SK-N-SH (cell line): ENCODE data around the gene TIAM1. TPM values are rescaled to one million over a fixed set of nuclear protein-coding genes. Genes with fewer than 3 reads are reported as not detected.

Experiments used
- CTCF ChIA-PET: fragments of 300-600, 350-600 bp; formaldehyde crosslinking; extraction: SDS; loops from one replicate; lab custom pipeline; 2021; lab: Yijun Ruan, JAX
- POLR2A ChIA-PET: fragments of 350-600 bp; sonication (Branson Sonifier 250); formaldehyde crosslinking; extraction: SDS; loops from one replicate; lab custom pipeline; 2020; ENCODE audit warnings: antibody characterized with exemption, inconsistent platforms; lab: Yijun Ruan, JAX
- DNase-seq: peaks from one replicate; pipeline ENCODE4 v3.0.0; 2012
- H2AFZ ChIP-seq: fragments of 200-600 bp; sonication (generic); 2 replicates; pipeline ENCODE4 v1.8.1; 2016; ENCODE audit warnings: antibody characterized with exemption, mild to moderate bottlenecking, low read depth
- H3F3A ChIP-seq: fragments of 200-600 bp; sonication (generic); replicated peaks from 2 replicates; pipeline ENCODE3; 2016; ENCODE audit warnings: antibody characterized with exemption, mild to moderate bottlenecking; ENCODE audit not compliant: insufficient read depth
- H3K27ac ChIP-seq, 2 experiments: fragments of 200-500 bp in 1 of 2; fragments of 200-600 bp in 1 of 2; sonication (Bioruptor generic) in 1 of 2; sonication (generic), shearing (Covaris generic) in 1 of 2; 2 replicates each; pipeline versions ENCODE4 v1.5.1 to v1.6.1; 2014 to 2016; ENCODE audit warnings: low read depth in 2 of 2, inconsistent platforms in 1 of 2, low read length in 1 of 2, mild to moderate bottlenecking in 1 of 2, mixed read lengths in 1 of 2
- H3K27me3 ChIP-seq: fragments of 200-600 bp; sonication (generic), shearing (Covaris generic); 2 replicates; pipeline ENCODE4 v1.6.1; 2016; ENCODE audit warnings: mixed run types; ENCODE audit not compliant: insufficient read depth
- H3K36me3 ChIP-seq, 2 experiments: fragments of 200-500 bp in 1 of 2; fragments of 200-600 bp in 1 of 2; sonication (Bioruptor generic) in 1 of 2; sonication (generic) in 1 of 2; replicated peaks in 1 of 2; 2 replicates each; pipeline versions ENCODE3 to v1.5.1; 2014 to 2016; ENCODE audit warnings: low read length in 1 of 2, mild to moderate bottlenecking in 1 of 2; ENCODE audit not compliant: insufficient read depth in 2 of 2, control insufficient read depth in 1 of 2
- H3K4me1 ChIP-seq, 2 experiments: fragments of 200-500 bp in 1 of 2; fragments of 200-600 bp in 1 of 2; sonication (Bioruptor generic) in 1 of 2; sonication (generic), shearing (Covaris generic) in 1 of 2; 2 replicates each; pipeline versions ENCODE4 v1.5.1 to v1.6.1; 2014 to 2016; ENCODE audit warnings: low read depth in 1 of 2, low read length in 1 of 2, mixed run types in 1 of 2; ENCODE audit not compliant: insufficient read depth in 2 of 2, control insufficient read depth in 1 of 2
- H3K4me2 ChIP-seq: fragments of 200-600 bp; sonication (generic), shearing (Covaris generic); 2 replicates; pipeline ENCODE4 v1.6.1; 2017; ENCODE audit warnings: mixed run types
- H3K4me3 ChIP-seq, 2 experiments: fragments of 200-500 bp in 1 of 2; fragments of 200-600 bp in 1 of 2; sonication (Bioruptor generic) in 1 of 2; sonication (generic), shearing (Covaris generic) in 1 of 2; 2 replicates each; pipeline versions ENCODE4 v1.5.1 to v1.8.1; 2014 to 2016; ENCODE audit warnings: low read depth in 2 of 2, inconsistent platforms in 1 of 2, low read length in 1 of 2, mild to moderate bottlenecking in 1 of 2, mixed read lengths in 1 of 2, moderate library complexity in 1 of 2
- H3K79me2 ChIP-seq: fragments of 200-600 bp; sonication (generic); 2 replicates; pipeline ENCODE4 v1.8.1; 2017; ENCODE audit warnings: mild to moderate bottlenecking; ENCODE audit not compliant: insufficient read depth
- H3K9ac ChIP-seq: fragments of 200-600 bp; sonication (generic); 2 replicates; pipeline ENCODE4 v1.6.1; 2017; ENCODE audit warnings: mixed run types
- H3K9me2 ChIP-seq: fragments of 200-600 bp; sonication (generic); 2 replicates; pipeline ENCODE4 v1.6.1; 2017; ENCODE audit warnings: mixed run types
- H3K9me3 ChIP-seq: fragments of 200-600 bp; sonication (generic); 2 replicates; pipeline ENCODE4 v1.6.1; 2017; ENCODE audit warnings: mixed run types, mild to moderate bottlenecking, moderate library complexity
- H4K20me1 ChIP-seq: fragments of 200-600 bp; sonication (generic); 2 replicates; pipeline ENCODE4 v1.6.1; 2017; ENCODE audit warnings: mild to moderate bottlenecking, mixed run types; ENCODE audit not compliant: insufficient read depth
- EZH2phosphoT487 ChIP-seq: fragments of 200-600 bp; sonication (generic); IDR thresholded peaks from 2 replicates; pipeline ENCODE4 v1.6.1; 2017; ENCODE audit warnings: low read depth, mixed run types, mild to moderate bottlenecking, antibody characterized with exemption, moderate library complexity, borderline replicate concordance
- FOSL2 ChIP-seq: IDR thresholded peaks from 2 replicates; pipeline ENCODE4 v1.4.0; 2012; ENCODE audit warnings: low read depth, mild to moderate bottlenecking, moderate library complexity, borderline replicate concordance
- FOXJ3 ChIP-seq: sonication (generic); formaldehyde crosslinking; IDR thresholded peaks from 2 replicates; pipeline ENCODE4 v1.5.1; 2020; ENCODE audit warnings: mild to moderate bottlenecking, missing genetic modification reagents
- FOXM1 ChIP-seq: IDR thresholded peaks from 2 replicates; pipeline ENCODE4 v1.4.0; 2012; ENCODE audit warnings: low read depth, mild to moderate bottlenecking
- GABPA ChIP-seq: IDR thresholded peaks from 2 replicates; pipeline ENCODE4 v1.4.0; 2012; ENCODE audit warnings: low read depth, mild to moderate bottlenecking
- GATA2 ChIP-seq: sonication (generic); formaldehyde crosslinking; IDR thresholded peaks from 2 replicates; pipeline ENCODE4 v1.5.0; 2020; ENCODE audit warnings: mild to moderate bottlenecking, missing genetic modification reagents
- MEF2A ChIP-seq: IDR thresholded peaks from 2 replicates; pipeline ENCODE4 v1.4.0; 2012; ENCODE audit warnings: low read depth, borderline replicate concordance
- RCOR1 ChIP-seq: fragments of 150-350 bp; IDR thresholded peaks from 2 replicates; pipeline ENCODE4 v1.6.1; 2017; ENCODE audit warnings: antibody characterized with exemption, low read length
- RXRA ChIP-seq: IDR thresholded peaks from 2 replicates; pipeline ENCODE4 v1.4.0; 2012; ENCODE audit warnings: low read depth, mild to moderate bottlenecking, borderline replicate concordance
- SIN3A ChIP-seq: IDR thresholded peaks from 2 replicates; pipeline ENCODE4 v1.6.1; 2012; ENCODE audit warnings: low read depth, mild to moderate bottlenecking, low read length, moderate library complexity, borderline replicate concordance
- TAF1 ChIP-seq: IDR thresholded peaks from 2 replicates; pipeline ENCODE4 v1.6.1; 2012; ENCODE audit warnings: low read depth, mild to moderate bottlenecking, low read length, moderate library complexity, borderline replicate concordance
- TCF12 ChIP-seq: IDR thresholded peaks from 2 replicates; pipeline ENCODE4 v1.4.0; 2012
- TEAD4 ChIP-seq: IDR thresholded peaks from 2 replicates; pipeline ENCODE4 v1.4.0; 2012; ENCODE audit warnings: mild to moderate bottlenecking, borderline replicate concordance; ENCODE audit not compliant: insufficient read depth
- YY1 ChIP-seq: IDR thresholded peaks from 2 replicates; pipeline ENCODE4 v1.4.0; 2012; ENCODE audit warnings: low read depth, mild to moderate bottlenecking
- WGBS: methylation state at CpG from one replicate; pipeline ENCODE4 v1.1.6; 2017; ENCODE audit warnings: low lambda C conversion rate; 5-methylcytosine and 5-hydroxymethylcytosine counted together
- polyA plus RNA-seq, 3 experiments: library from polyadenylated mRNA; depleted of rRNA; stranded (reverse); fragments of >200 nt; gene quantifications; 2 replicates each; pipeline ENCODE4 v1.2.3, GENCODE V29; 2012
- TF ChIP-seq, protein P1 (sequence below): fragments of 150-350 bp; IDR thresholded peaks from 2 replicates; pipeline ENCODE4 v1.6.1; 2017; ENCODE audit warnings: antibody characterized with exemption, low read length, low read depth, borderline replicate concordance
- TF ChIP-seq, protein P2 (sequence below): IDR thresholded peaks from 2 replicates; pipeline ENCODE4; 2012
- TF ChIP-seq, protein P3 (sequence below): fragments of 150-350 bp; IDR thresholded peaks from 2 replicates; pipeline ENCODE4 v1.6.1; 2016; ENCODE audit warnings: mild to moderate bottlenecking, low read depth, low read length
- TF ChIP-seq, protein P4 (sequence below): fragments of 200-600 bp; sonication (generic); IDR thresholded peaks from 2 replicates; pipeline ENCODE4 v1.6.1; 2017; ENCODE audit warnings: antibody characterized with exemption, mild to moderate bottlenecking, moderate library complexity

Gene TIAM1
- polyA plus RNA-seq, 1 of the 3 experiments (the other 2 are of a cell fraction) = 1.7 TPM

DNA sequence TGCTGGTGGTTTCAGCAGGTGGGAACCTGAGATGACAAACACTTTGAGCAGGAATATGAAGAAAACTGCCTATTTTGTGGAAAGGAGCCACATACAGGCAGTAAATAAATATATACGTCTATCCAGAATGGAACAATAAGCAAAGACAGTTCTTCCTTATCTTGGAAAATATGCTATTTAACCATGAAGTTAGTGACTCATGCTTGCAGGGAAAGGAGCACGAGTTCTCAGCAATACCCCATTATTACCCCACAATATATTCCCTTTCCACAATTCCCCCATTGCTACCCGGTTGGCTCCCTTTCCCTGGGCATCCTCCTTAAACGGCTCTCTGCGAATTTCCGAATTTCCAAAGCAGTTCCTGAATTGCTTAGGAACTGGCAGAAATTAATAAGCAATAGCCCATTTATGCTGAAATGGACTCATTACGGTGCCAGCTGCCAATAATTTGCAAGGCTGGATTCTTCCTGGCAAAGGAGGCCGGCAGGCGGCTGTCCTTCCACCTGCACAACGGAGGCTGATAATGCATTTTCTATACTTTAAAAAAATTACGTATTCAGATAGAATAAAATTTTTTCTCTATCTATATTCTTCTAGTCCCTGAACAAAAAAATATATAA, 65.4 kb downstream of the TIAM1 start (continued):
- TF ChIP-seq GATA2 = no peak
- TF ChIP-seq TCF12 = no peak
- TF ChIP-seq FOXM1 = no peak
- TF ChIP-seq, protein P1, sequence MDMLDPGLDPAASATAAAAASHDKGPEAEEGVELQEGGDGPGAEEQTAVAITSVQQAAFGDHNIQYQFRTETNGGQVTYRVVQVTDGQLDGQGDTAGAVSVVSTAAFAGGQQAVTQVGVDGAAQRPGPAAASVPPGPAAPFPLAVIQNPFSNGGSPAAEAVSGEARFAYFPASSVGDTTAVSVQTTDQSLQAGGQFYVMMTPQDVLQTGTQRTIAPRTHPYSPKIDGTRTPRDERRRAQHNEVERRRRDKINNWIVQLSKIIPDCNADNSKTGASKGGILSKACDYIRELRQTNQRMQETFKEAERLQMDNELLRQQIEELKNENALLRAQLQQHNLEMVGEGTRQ = no peak
- no peak for TF ChIP-seq RXRA
- no peak for TF ChIP-seq TEAD4
- TF ChIP-seq GABPA = no peak
- no peak for TF ChIP-seq FOXJ3 (CRISPR knock-in tag)
- TF ChIP-seq MEF2A = no peak

DNA sequence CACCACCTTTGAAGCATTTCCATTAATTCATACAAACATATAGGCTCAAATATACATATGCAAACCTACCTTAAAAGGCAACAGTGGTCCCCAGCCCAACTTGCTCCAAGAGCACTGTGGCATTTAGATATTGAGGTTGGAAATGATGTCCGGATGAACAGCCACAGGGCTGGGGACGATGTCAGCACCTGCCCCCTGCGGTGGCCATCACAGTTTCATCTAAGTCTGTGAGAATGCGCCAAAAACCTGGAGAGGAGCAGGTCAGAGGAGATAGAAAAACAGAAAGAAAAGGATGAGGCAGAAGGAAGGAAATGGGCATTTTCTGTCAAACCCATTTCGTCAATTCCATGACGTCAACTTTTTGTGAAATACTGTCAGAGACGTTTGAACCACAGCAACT, 67.4 kb downstream of the TIAM1 start:
- Histone ChIP-seq H3K9ac (no peak overlapping the region), H3K36me3 (no peaks in the 10 kb centered on the region), H3K9me3 (no peaks in the 10 kb centered on the region), H3K79me2 (no peaks in the 10 kb centered on the region), H3K27ac (no peak overlapping the region), H2AFZ (no peak overlapping the region), H3F3A (no peaks in the 10 kb centered on the region), H4K20me1 (no peaks in the 10 kb centered on the region), H3K4me2 (no peak overlapping the region), H3K4me1 (no peaks in the 10 kb centered on the region), H3K9me2 (no peaks in the 10 kb centered on the region), H3K27me3 (no peaks in the 10 kb centered on the region), H3K4me3 (no peak overlapping the region)
- TF ChIP-seq TEAD4 = no peak
- TF ChIP-seq MEF2A = no peak
- no peak for TF ChIP-seq TAF1
- TF ChIP-seq YY1 = no peak
- no peak for TF ChIP-seq FOXJ3 (CRISPR knock-in tag)
- TF ChIP-seq EZH2phosphoT487 = no peak
- WGBS = 82% methylated on average over 7 of the region's 7 CpGs
- POLR2A ChIA-PET = no interaction called here
- DNase-seq = no peak
- CTCF ChIA-PET = no interaction called here

DNA sequence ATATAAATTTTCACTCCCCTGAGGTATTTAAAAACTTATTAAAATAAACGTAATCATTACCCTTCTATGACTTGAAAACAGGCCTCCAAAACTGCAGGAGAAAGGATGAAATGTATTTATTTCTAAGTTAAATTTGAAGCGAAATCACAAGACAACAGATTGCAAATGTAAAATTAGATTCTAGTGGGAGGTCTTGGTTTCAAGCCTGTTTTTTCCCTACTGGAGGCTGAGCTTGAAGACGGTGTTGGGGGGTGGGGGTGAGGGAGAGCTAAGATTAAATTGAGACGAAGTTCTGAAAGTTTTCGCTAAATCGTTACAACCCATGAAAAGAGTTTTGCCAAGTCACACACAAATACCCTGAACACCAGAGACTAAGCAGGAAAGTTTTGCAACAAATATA, 68.2 kb downstream of the TIAM1 start:
- TF ChIP-seq MEF2A (no peak), TAF1 (no peak), GABPA (no peak), FOSL2 (no peak), GATA2 (no peak), SIN3A (no peak), RCOR1 (no peak)
- TF ChIP-seq, protein P2, sequence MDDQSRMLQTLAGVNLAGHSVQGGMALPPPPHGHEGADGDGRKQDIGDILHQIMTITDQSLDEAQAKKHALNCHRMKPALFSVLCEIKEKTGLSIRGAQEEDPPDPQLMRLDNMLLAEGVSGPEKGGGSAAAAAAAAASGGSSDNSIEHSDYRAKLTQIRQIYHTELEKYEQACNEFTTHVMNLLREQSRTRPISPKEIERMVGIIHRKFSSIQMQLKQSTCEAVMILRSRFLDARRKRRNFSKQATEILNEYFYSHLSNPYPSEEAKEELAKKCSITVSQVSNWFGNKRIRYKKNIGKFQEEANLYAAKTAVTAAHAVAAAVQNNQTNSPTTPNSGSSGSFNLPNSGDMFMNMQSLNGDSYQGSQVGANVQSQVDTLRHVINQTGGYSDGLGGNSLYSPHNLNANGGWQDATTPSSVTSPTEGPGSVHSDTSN = no peak
- TF ChIP-seq, protein P3, sequence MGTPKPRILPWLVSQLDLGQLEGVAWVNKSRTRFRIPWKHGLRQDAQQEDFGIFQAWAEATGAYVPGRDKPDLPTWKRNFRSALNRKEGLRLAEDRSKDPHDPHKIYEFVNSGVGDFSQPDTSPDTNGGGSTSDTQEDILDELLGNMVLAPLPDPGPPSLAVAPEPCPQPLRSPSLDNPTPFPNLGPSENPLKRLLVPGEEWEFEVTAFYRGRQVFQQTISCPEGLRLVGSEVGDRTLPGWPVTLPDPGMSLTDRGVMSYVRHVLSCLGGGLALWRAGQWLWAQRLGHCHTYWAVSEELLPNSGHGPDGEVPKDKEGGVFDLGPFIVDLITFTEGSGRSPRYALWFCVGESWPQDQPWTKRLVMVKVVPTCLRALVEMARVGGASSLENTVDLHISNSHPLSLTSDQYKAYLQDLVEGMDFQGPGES = no peak
- TF ChIP-seq, protein P4, sequence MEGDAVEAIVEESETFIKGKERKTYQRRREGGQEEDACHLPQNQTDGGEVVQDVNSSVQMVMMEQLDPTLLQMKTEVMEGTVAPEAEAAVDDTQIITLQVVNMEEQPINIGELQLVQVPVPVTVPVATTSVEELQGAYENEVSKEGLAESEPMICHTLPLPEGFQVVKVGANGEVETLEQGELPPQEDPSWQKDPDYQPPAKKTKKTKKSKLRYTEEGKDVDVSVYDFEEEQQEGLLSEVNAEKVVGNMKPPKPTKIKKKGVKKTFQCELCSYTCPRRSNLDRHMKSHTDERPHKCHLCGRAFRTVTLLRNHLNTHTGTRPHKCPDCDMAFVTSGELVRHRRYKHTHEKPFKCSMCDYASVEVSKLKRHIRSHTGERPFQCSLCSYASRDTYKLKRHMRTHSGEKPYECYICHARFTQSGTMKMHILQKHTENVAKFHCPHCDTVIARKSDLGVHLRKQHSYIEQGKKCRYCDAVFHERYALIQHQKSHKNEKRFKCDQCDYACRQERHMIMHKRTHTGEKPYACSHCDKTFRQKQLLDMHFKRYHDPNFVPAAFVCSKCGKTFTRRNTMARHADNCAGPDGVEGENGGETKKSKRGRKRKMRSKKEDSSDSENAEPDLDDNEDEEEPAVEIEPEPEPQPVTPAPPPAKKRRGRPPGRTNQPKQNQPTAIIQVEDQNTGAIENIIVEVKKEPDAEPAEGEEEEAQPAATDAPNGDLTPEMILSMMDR = no peak
- TF ChIP-seq, protein P1 = no peak
- Histone ChIP-seq H3K9me3 (no peaks in the 10 kb centered on the region), H3K27me3 (no peaks in the 10 kb centered on the region), H2AFZ (no peak overlapping the region), H3K36me3 (no peaks in the 10 kb centered on the region), H3K4me2 (no peak overlapping the region), H4K20me1 (no peaks in the 10 kb centered on the region), H3K9ac (no peak overlapping the region), H3K9me2 (no peaks in the 10 kb centered on the region), H3K79me2 (no peaks in the 10 kb centered on the region), H3K27ac (no peak overlapping the region), H3K4me1 (no peaks in the 10 kb centered on the region), H3K4me3 (no peak overlapping the region), H3F3A (no peaks in the 10 kb centered on the region)
- ChIA-PET POLR2A (no interaction called here), CTCF (interaction anchor here (0.7 kb wide), 1 partner anchor 14 kb away, joined by 3 read pairs; no protein-coding TSS in a partner anchor)
- 66% methylated on average over 6 of the region's 6 CpGs for WGBS
- no peak for DNase-seq
